Endothelial cell of umbilical vein (primary cell): ENCODE results near the gene SLC27A4. TPM values are rescaled to one million over a fixed set of nuclear protein-coding genes. Genes with fewer than 3 reads are reported as not detected.

ENCODE experiments used
- BruUV-seq: library from RNA; stranded (reverse); fragments of 400-500 nt; replicated peaks from 2 replicates; lab custom pipeline; 2021; lab: Mats Ljungman, UMichigan
- CTCF ChIA-PET: fragments of 300-600, 350-600 bp; sonication (Branson Sonifier 250); formaldehyde crosslinking; loops from one replicate; lab custom pipeline; 2021; ENCODE audit warnings: antibody characterized with exemption, inconsistent platforms; lab: Charles Lee
- POLR2A ChIA-PET: fragments of 300-600, 350-600 bp; sonication (Branson Sonifier 250); formaldehyde crosslinking; loops from one replicate; lab custom pipeline; 2021; ENCODE audit warnings: antibody characterized with exemption, inconsistent platforms; lab: Charles Lee
- DNase-seq: peaks from one replicate; pipeline ENCODE4 v3.0.0-alpha.2; 2011; ENCODE audit warnings: low read depth, low spot score
- FAIRE-seq: peaks from 2 replicates; lab custom pipeline; 2011; peaks lifted over from hg19 to GRCh38; lab: Jason Lieb, UNC
- H2AFZ ChIP-seq: 2 replicates; pipeline ENCODE4 v1.6.0; 2012; ENCODE audit warnings: low read depth, low read length, control low read depth, inconsistent platforms
- H3K27ac ChIP-seq: 2 replicates; pipeline ENCODE4 v1.5.1; 2011; ENCODE audit warnings: low read depth, mild to moderate bottlenecking, control low read depth, low read length, moderate library complexity; ENCODE audit not compliant: insufficient read depth
- H3K27me3 ChIP-seq, 2 experiments: 2 replicates each; pipeline versions ENCODE4 v1.6.0 to v1.6.1; 2011; ENCODE audit warnings: low read length in 2 of 2, mixed read lengths in 1 of 2; ENCODE audit not compliant: control insufficient read depth in 2 of 2, insufficient read depth in 2 of 2
- H3K36me3 ChIP-seq, 2 experiments: 2 replicates in 1 of 2; 3 replicates in 1 of 2; pipeline ENCODE4 v1.5.1; 2011; ENCODE audit warnings: low read length in 2 of 2, mild to moderate bottlenecking in 1 of 2, moderate library complexity in 1 of 2; ENCODE audit not compliant: control insufficient read depth in 2 of 2, insufficient read depth in 2 of 2; ENCODE audit errors: extremely low read depth in 1 of 2
- H3K4me1 ChIP-seq: 3 replicates; pipeline ENCODE4 v1.5.1; 2011; ENCODE audit warnings: mild to moderate bottlenecking, low read length; ENCODE audit not compliant: control insufficient read depth, insufficient read depth; ENCODE audit errors: extremely low read depth
- H3K4me2 ChIP-seq: 2 replicates; pipeline ENCODE4 v1.6.1; 2011; ENCODE audit warnings: low read length, control low read depth, mixed read lengths; ENCODE audit not compliant: insufficient read depth
- H3K4me3 ChIP-seq, 3 experiments: fragments of 200-600 bp in 1 of 3; sonication (generic), shearing (Covaris generic) in 1 of 3; replicated peaks in 1 of 3; 2 replicates each; pipeline ENCODE4 v1.5.1; 2011 to 2016; ENCODE audit warnings: control low read depth in 3 of 3, low read length in 3 of 3, mild to moderate bottlenecking in 2 of 3, inconsistent platforms in 1 of 3, low read depth in 1 of 3, moderate library complexity in 1 of 3; ENCODE audit not compliant: insufficient read depth in 1 of 3
- H3K79me2 ChIP-seq: 2 replicates; pipeline ENCODE4 v1.6.0; 2012; ENCODE audit warnings: low read length, inconsistent platforms; ENCODE audit not compliant: control insufficient read depth, insufficient read depth
- H3K9ac ChIP-seq: replicated peaks from 2 replicates; pipeline ENCODE3; 2011; ENCODE audit warnings: low read length, control low read depth; ENCODE audit not compliant: insufficient read depth; ENCODE audit errors: extremely low read depth
- H3K9me1 ChIP-seq: replicated peaks from 3 replicates; pipeline ENCODE4 v1.6.0; 2011; ENCODE audit warnings: mild to moderate bottlenecking, low read length; ENCODE audit not compliant: control insufficient read depth, insufficient read depth; ENCODE audit errors: extremely low read depth
- H3K9me3 ChIP-seq: replicated peaks from 2 replicates; pipeline ENCODE4 v1.5.1; 2012; ENCODE audit warnings: low read length, inconsistent platforms; ENCODE audit not compliant: control insufficient read depth, insufficient read depth
- H4K20me1 ChIP-seq: replicated peaks from 2 replicates; pipeline ENCODE3; 2011; ENCODE audit warnings: mild to moderate bottlenecking, low read length; ENCODE audit not compliant: control insufficient read depth, insufficient read depth; ENCODE audit errors: extremely low read depth
- EZH2 ChIP-seq: IDR thresholded peaks from 2 replicates; pipeline ENCODE4 v1.6.1; 2012; ENCODE audit warnings: borderline replicate concordance, low read depth, mild to moderate bottlenecking, moderate library complexity, low read length, inconsistent platforms; ENCODE audit not compliant: severe bottlenecking
- FOS ChIP-seq: IDR thresholded peaks from 2 replicates; pipeline ENCODE4 v1.6.1; 2011; ENCODE audit warnings: mild to moderate bottlenecking, low read length, moderate library complexity, borderline replicate concordance; ENCODE audit not compliant: insufficient read depth
- GATA2 ChIP-seq: IDR thresholded peaks from 2 replicates; pipeline ENCODE4 v1.7.0; 2011; ENCODE audit warnings: low read depth, mild to moderate bottlenecking, moderate library complexity, mixed read lengths, low read length; ENCODE audit not compliant: insufficient read length, insufficient read depth
- JUN ChIP-seq: IDR thresholded peaks from 2 replicates; pipeline ENCODE4 v1.6.1; 2011; ENCODE audit warnings: borderline replicate concordance, low read depth; ENCODE audit not compliant: insufficient read length, insufficient read depth
- MYC ChIP-seq: IDR thresholded peaks from one replicate; pipeline ENCODE4 v1.6.1; 2011; ENCODE audit warnings: mild to moderate bottlenecking, low read depth, low read length
- POLR2A ChIP-seq: IDR thresholded peaks from 2 replicates; pipeline ENCODE4 v1.6.1; 2012; ENCODE audit warnings: low read depth, mild to moderate bottlenecking, control low read depth, low read length
- POLR2AphosphoS5 ChIP-seq: IDR thresholded peaks from 2 replicates; pipeline ENCODE4 v1.6.1; 2012; ENCODE audit warnings: low read depth, mild to moderate bottlenecking, control low read depth, low read length, moderate library complexity; ENCODE audit not compliant: insufficient read depth
- dilution Hi-C: fragments of 300-500 bp; cut with MboI; formaldehyde crosslinking; loops from one replicate; pipeline ENCODE4 v1.15.0; 2019; ENCODE audit warnings: low sequenced_read_pairs; ENCODE audit not compliant: extremely low pct_ligation_motif_present
- intact Hi-C: fragments of 100-400 bp; cut with micrococcal nuclease; formaldehyde crosslinking; loops from one replicate; pipeline ENCODE4 v1.10.0; 2022
- polyA plus RNA-seq, 4 experiments: library from polyadenylated mRNA; depleted of rRNA in 3 of 4; stranded (reverse) in 3 of 4; unstranded in 1 of 4; fragments of >200 nt; gene quantifications; 2 replicates each; pipeline versions ENCODE4 v1.2.1 to v1.2.3, GENCODE V29; 2011 to 2012; ENCODE audit warnings: missing spikeins in 1 of 4
- total RNA-seq: library from RNA; stranded (reverse); gene quantifications from 2 replicates; pipeline ENCODE4 v1.2.3, GENCODE V29; 2021
- TF ChIP-seq, protein P1 (sequence below), 2 donors: IDR thresholded peaks; 1 replicate in 1 of 2; 2 replicates in 1 of 2; pipeline ENCODE4 v1.5.1; 2011; ENCODE audit warnings: low read length in 2 of 2, mild to moderate bottlenecking in 2 of 2, moderate library complexity in 2 of 2, control low read depth in 1 of 2, inconsistent platforms in 1 of 2, low read depth in 1 of 2; ENCODE audit not compliant: insufficient read depth in 1 of 2; ENCODE audit errors: extremely low read depth in 1 of 2
- TF ChIP-seq, protein P2 (sequence below): IDR thresholded peaks from 2 replicates; pipeline ENCODE4 v1.6.1; 2011; ENCODE audit not compliant: insufficient read depth, insufficient read length

SLC27A4 gene
- total and polyA plus RNA-seq, 2 donors (not counting 3 experiments of a cell fraction or from before 2014, with no cell fraction given): 29.9 to 35.0 TPM

- no peaks in the 10 kb centered on the region for H3K9me3 ChIP-seq
- BruUV-seq: no TSS peak
- no peaks in the 10 kb centered on the region for H4K20me1 ChIP-seq
- intact Hi-C loops: loop anchor here (10.0 kb wide), 1 partner anchor 258 kb away; the partner anchor contains the start of gene SPTAN1
- no peaks in the 10 kb centered on the region for H3K9me1 ChIP-seq
- ChIA-PET CTCF (interaction anchor here (1.0 to 4.4 kb wide), 9 partner anchors 8 to 142 kb away, joined by 3 to 48 read pairs (median 9); partner anchors contain the start of genes CERCAM and CIZ1), POLR2A (interaction anchor here (0.7 kb wide), 2 partner anchors 11 to 26 kb away, joined by 3 read pairs; no protein-coding TSS in a partner anchor)
- no peak overlapping the region for H3K4me2 ChIP-seq
- TF ChIP-seq, protein P1, sequence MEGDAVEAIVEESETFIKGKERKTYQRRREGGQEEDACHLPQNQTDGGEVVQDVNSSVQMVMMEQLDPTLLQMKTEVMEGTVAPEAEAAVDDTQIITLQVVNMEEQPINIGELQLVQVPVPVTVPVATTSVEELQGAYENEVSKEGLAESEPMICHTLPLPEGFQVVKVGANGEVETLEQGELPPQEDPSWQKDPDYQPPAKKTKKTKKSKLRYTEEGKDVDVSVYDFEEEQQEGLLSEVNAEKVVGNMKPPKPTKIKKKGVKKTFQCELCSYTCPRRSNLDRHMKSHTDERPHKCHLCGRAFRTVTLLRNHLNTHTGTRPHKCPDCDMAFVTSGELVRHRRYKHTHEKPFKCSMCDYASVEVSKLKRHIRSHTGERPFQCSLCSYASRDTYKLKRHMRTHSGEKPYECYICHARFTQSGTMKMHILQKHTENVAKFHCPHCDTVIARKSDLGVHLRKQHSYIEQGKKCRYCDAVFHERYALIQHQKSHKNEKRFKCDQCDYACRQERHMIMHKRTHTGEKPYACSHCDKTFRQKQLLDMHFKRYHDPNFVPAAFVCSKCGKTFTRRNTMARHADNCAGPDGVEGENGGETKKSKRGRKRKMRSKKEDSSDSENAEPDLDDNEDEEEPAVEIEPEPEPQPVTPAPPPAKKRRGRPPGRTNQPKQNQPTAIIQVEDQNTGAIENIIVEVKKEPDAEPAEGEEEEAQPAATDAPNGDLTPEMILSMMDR (IDR thresholded peaks at IDR 0.05; ENCODE audit: extremely low read depth in 1 of 2, insufficient read depth in 1 of 2, low read depth in 1 of 2, low read length in 2 of 2): no peak
- TF ChIP-seq MYC: no peak
- no peak for TF ChIP-seq GATA2
- no peak for TF ChIP-seq JUN
- TF ChIP-seq FOS: no peak
- TF ChIP-seq POLR2AphosphoS5: no peak
- TF ChIP-seq EZH2: no peak
- TF ChIP-seq, protein P2, sequence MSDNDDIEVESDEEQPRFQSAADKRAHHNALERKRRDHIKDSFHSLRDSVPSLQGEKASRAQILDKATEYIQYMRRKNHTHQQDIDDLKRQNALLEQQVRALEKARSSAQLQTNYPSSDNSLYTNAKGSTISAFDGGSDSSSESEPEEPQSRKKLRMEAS: no peak
- TF ChIP-seq POLR2A: no peak
- no peak overlapping the region for H3K4me3 ChIP-seq
- H3K79me2 ChIP-seq: no peaks in the 10 kb centered on the region
- dilution Hi-C loops: no loop called here
- H3K27ac ChIP-seq: no peak overlapping the region
- H3K4me1 ChIP-seq: peaks cover 6% of the 10 kb centered on the region
- FAIRE-seq (no peak), DNase-seq (no peak)
- no peak overlapping the region for H3K9ac ChIP-seq
- H3K36me3 ChIP-seq: no peaks in the 10 kb centered on the region
- no peaks in the 10 kb centered on the region for H3K27me3 ChIP-seq
- no peak overlapping the region for H2AFZ ChIP-seq
These were observed 43.7 kb upstream of the SLC27A4 start for GRCh38 chr9:128296340-128297220.
